ENCODE results near the gene DUSP3. TPM values are rescaled to one million over a fixed set of nuclear protein-coding genes. Genes with fewer than 3 reads are reported as not detected.

The DUSP3 gene
- total RNA-seq, 1 experiment from 2014 or later, result 50.7 TPM

- no peaks in the 10 kb centered on the region for H3K9me2 ChIP-seq (replicated peaks; ENCODE audit: low read length)
- H3K4me1 ChIP-seq (ENCODE audit: insufficient read depth, low read length), result peaks cover 10% of the 10 kb centered on the region; the same call in 1 of the 2 replicates
- no peaks in the 10 kb centered on the region for H3K9me3 ChIP-seq (ENCODE audit: low read length)
- H4K20me1 ChIP-seq (ENCODE audit: low read length), result peaks cover 21% of the 10 kb centered on the region
- H3K79me2 ChIP-seq (ENCODE audit: low read length), result peaks cover 35% of the 10 kb centered on the region
- H3K36me3 ChIP-seq (ENCODE audit: low read depth, low read length), result peaks cover 47% of the 10 kb centered on the region
- no peak overlapping the region for H3K9ac ChIP-seq (ENCODE audit: low read length)
- CTCF ChIA-PET, result no interaction called here
- no peak overlapping the region for H3K27ac ChIP-seq (ENCODE audit: low read length)
- H3K4me3 ChIP-seq (ENCODE audit: low read length), result no peak overlapping the region
- intact Hi-C loops (cut with micrococcal nuclease), result no loop called here
- TF ChIP-seq EZH2 (IDR thresholded peaks at IDR 0.05; ENCODE audit: low read length, unreplicated experiment) (no peak), CTCF (conservative IDR thresholded peaks at IDR 0.05; ENCODE audit: low read depth, low read length) (no peak)
- H2AFZ ChIP-seq (ENCODE audit: low read length), result no peak overlapping the region
- POLR2A ChIA-PET (ENCODE audit: unreplicated experiment), result no interaction called here
- H3K27me3 ChIP-seq (ENCODE audit: low read length), result no peaks in the 10 kb centered on the region
- H3F3A ChIP-seq (ENCODE audit: low read length, unreplicated experiment), result no peaks in the 10 kb centered on the region
- DNase-seq, result no peak
- no peak for ATAC-seq
- H3K4me2 ChIP-seq (ENCODE audit: low read length), result no peak overlapping the region
- no TSS peak for BruUV-seq (replicated peaks)
These were observed 4.2 kb downstream of the DUSP3 start for GRCh38 chr17:43774304-43775250.

GRCh38 chr17:43772877-43773648, 5.7 kb downstream of the DUSP3 start:
- Histone ChIP-seq H3K9me2 (replicated peaks; ENCODE audit: low read length) (no peaks in the 10 kb centered on the region), H3K27ac (ENCODE audit: low read length) (no peak overlapping the region), H3K4me2 (ENCODE audit: low read length) (no peak overlapping the region), H3F3A (ENCODE audit: low read length, unreplicated experiment) (no peaks in the 10 kb centered on the region), H3K79me2 (ENCODE audit: low read length) (peaks cover 31% of the 10 kb centered on the region), H2AFZ (ENCODE audit: low read length) (no peak overlapping the region), H3K9me3 (ENCODE audit: low read length) (no peaks in the 10 kb centered on the region), H3K4me1 (ENCODE audit: insufficient read depth, low read length) (0 out of 2 replicates have a peak, but pooled peaks cover 4% of the 10 kb centered on the region), H4K20me1 (ENCODE audit: low read length) (peaks cover 21% of the 10 kb centered on the region), H3K4me3 (ENCODE audit: low read length) (no peak overlapping the region), H3K27me3 (ENCODE audit: low read length) (no peaks in the 10 kb centered on the region), H3K36me3 (ENCODE audit: low read depth, low read length) (peaks cover 53% of the 10 kb centered on the region), H3K9ac (ENCODE audit: low read length) (no peak overlapping the region)
- ChIA-PET CTCF (no interaction called here), POLR2A (ENCODE audit: unreplicated experiment) (interaction anchor here (0.5 to 0.7 kb wide), 2 partner anchors 19 to 405 kb away, joined by 4 read pairs; no protein-coding TSS in a partner anchor)
- intact Hi-C loops (cut with micrococcal nuclease), result no loop called here
- no TSS peak for BruUV-seq (replicated peaks)
- ATAC-seq, result no peak
- DNase-seq, result no peak
- TF ChIP-seq CTCF (conservative IDR thresholded peaks at IDR 0.05; ENCODE audit: low read depth, low read length) (no peak), EZH2 (IDR thresholded peaks at IDR 0.05; ENCODE audit: low read length, unreplicated experiment) (no peak), EZH2phosphoT487 (IDR thresholded peaks at IDR 0.05; ENCODE audit: borderline replicate concordance, low read length) (no peak)

Measured in PC-3 (cell line).